H1 (cell line): ENCODE results near the gene CLEC16A. TPM values are rescaled to one million over a fixed set of nuclear protein-coding genes. Genes with fewer than 3 reads are reported as not detected.

Experiments used
- CTCF ChIA-PET: fragments of 300-600 bp; sonication (Branson Sonifier 250); formaldehyde crosslinking; loops from one replicate; lab custom pipeline; 2021; ENCODE audit not compliant: partially characterized antibody; lab: Charles Lee
- POLR2A ChIA-PET: fragments of 300-600 bp; sonication (Branson Sonifier 250); formaldehyde crosslinking; loops from one replicate; lab custom pipeline; 2021; ENCODE audit warnings: inconsistent platforms; ENCODE audit not compliant: partially characterized antibody; lab: Charles Lee
- DNase-seq, 2 experiments: peaks; one replicate each; pipeline versions ENCODE4 v3.0.0 to v3.0.0-alpha.2; 2010 to 2022; ENCODE audit warnings: low spot score in 2 of 2, low read depth in 1 of 2, mixed read lengths in 1 of 2
- FAIRE-seq: peaks from 2 replicates; lab custom pipeline; 2011; peaks lifted over from hg19 to GRCh38; lab: Jason Lieb, UNC
- H2AFZ ChIP-seq: 2 replicates; pipeline ENCODE4 v1.8.1; 2012; ENCODE audit warnings: low read length, inconsistent platforms
- H2AK5ac ChIP-seq: 2 replicates; pipeline ENCODE4 v1.6.1; 2013; ENCODE audit warnings: low read depth, low read length
- H2BK120ac ChIP-seq: replicated peaks from 2 replicates; pipeline ENCODE3; 2013; ENCODE audit warnings: low read depth, low read length, inconsistent platforms
- H2BK12ac ChIP-seq: 2 replicates; pipeline ENCODE4 v1.6.1; 2013; ENCODE audit warnings: low read depth, low read length
- H2BK15ac ChIP-seq: 2 replicates; pipeline ENCODE4 v1.6.1; 2013; ENCODE audit warnings: low read length
- H2BK20ac ChIP-seq: 2 replicates; pipeline ENCODE4 v1.6.1; 2013; ENCODE audit warnings: low read length
- H2BK5ac ChIP-seq: 2 replicates; pipeline ENCODE4 v1.6.1; 2013; ENCODE audit warnings: low read depth, low read length
- H3K14ac ChIP-seq: 2 replicates; pipeline ENCODE4 v1.6.1; 2013; ENCODE audit warnings: inconsistent platforms; ENCODE audit not compliant: insufficient read length
- H3K18ac ChIP-seq: 2 replicates; pipeline ENCODE4 v1.6.1; 2013; ENCODE audit warnings: low read length; ENCODE audit errors: extremely low read depth
- H3K23ac ChIP-seq: 2 replicates; pipeline ENCODE4 v1.6.1; 2013; ENCODE audit warnings: inconsistent platforms; ENCODE audit not compliant: insufficient read length
- H3K23me2 ChIP-seq: 2 replicates; pipeline ENCODE4 v1.6.1; 2013; ENCODE audit warnings: low read depth, low read length
- H3K27ac ChIP-seq: 2 replicates; pipeline ENCODE4 v1.6.1; 2011; ENCODE audit warnings: low read depth, low read length, inconsistent platforms
- H3K27me3 ChIP-seq, 4 experiments: replicated peaks in 1 of 4; 1 replicate in 1 of 4; 2 replicates in 3 of 4; pipeline versions ENCODE4 v1.6.1 to v1.8.1; 2011 to 2013; ENCODE audit warnings: low read length in 3 of 4, mild to moderate bottlenecking in 3 of 4, inconsistent platforms in 2 of 4, mixed read lengths in 2 of 4, moderate library complexity in 1 of 4; ENCODE audit not compliant: control insufficient read depth in 3 of 4, insufficient read depth in 3 of 4; ENCODE audit errors: extremely low read depth in 1 of 4
- H3K36me3 ChIP-seq, 4 experiments: 2 replicates each; pipeline versions ENCODE4 v1.6.1 to v1.8.1; 2011 to 2013; ENCODE audit warnings: mild to moderate bottlenecking in 4 of 4, low read length in 3 of 4, moderate library complexity in 2 of 4, control low read depth in 1 of 4, inconsistent platforms in 1 of 4; ENCODE audit not compliant: insufficient read depth in 4 of 4, control insufficient read depth in 2 of 4
- H3K4ac ChIP-seq: replicated peaks from 2 replicates; pipeline ENCODE3; 2013; ENCODE audit warnings: low read length, low read depth, mixed read lengths, inconsistent platforms; ENCODE audit not compliant: insufficient read length
- H3K4me1 ChIP-seq, 4 experiments: replicated peaks in 1 of 4; 1 replicate in 1 of 4; 2 replicates in 3 of 4; pipeline versions ENCODE4 v1.6.1 to v1.8.1; 2011 to 2013; ENCODE audit warnings: low read length in 3 of 4, inconsistent platforms in 2 of 4, mixed read lengths in 1 of 4; ENCODE audit not compliant: insufficient read depth in 4 of 4, control insufficient read depth in 3 of 4
- H3K4me2 ChIP-seq, 2 experiments: 2 replicates each; pipeline versions ENCODE4 v1.6.1 to v1.8.1; 2011 to 2013; ENCODE audit warnings: low read depth in 2 of 2, low read length in 2 of 2, control low read depth in 1 of 2, inconsistent platforms in 1 of 2, mild to moderate bottlenecking in 1 of 2; ENCODE audit not compliant: insufficient read depth in 1 of 2
- H3K4me3 ChIP-seq, 4 experiments: fragments of 200-600, 300-600 bp in 1 of 4; sonication (generic), shearing (Covaris generic), sonication (Bioruptor Twin) in 1 of 4; 2 replicates each; pipeline versions ENCODE4 v1.5.1 to v1.8.1; 2011 to 2016; ENCODE audit warnings: low read length in 4 of 4, low read depth in 3 of 4, control low read depth in 2 of 4, inconsistent platforms in 2 of 4, mild to moderate bottlenecking in 2 of 4, mixed read lengths in 1 of 4, moderate library complexity in 1 of 4; ENCODE audit not compliant: insufficient read depth in 2 of 4; ENCODE audit errors: extremely low read depth in 1 of 4
- H3K56ac ChIP-seq: replicated peaks from 2 replicates; pipeline ENCODE3; 2013; ENCODE audit warnings: low read depth, mild to moderate bottlenecking, mixed read lengths, low read length, inconsistent platforms; ENCODE audit not compliant: insufficient read length
- H3K79me1 ChIP-seq: 2 replicates; pipeline ENCODE4 v1.6.1; 2013; ENCODE audit warnings: low read depth, low read length, control low read depth
- H3K79me2 ChIP-seq, 2 experiments: 2 replicates each; pipeline versions ENCODE4 v1.6.1 to v1.8.1; 2012 to 2013; ENCODE audit warnings: low read length in 2 of 2, mild to moderate bottlenecking in 2 of 2, inconsistent platforms in 1 of 2; ENCODE audit not compliant: insufficient read depth in 2 of 2, control insufficient read depth in 1 of 2
- H3K9ac ChIP-seq, 4 experiments: replicated peaks in 1 of 4; 1 replicate in 1 of 4; 2 replicates in 3 of 4; pipeline versions ENCODE4 v1.6.1 to v1.8.1; 2011 to 2013; ENCODE audit warnings: low read depth in 3 of 4, low read length in 3 of 4, control low read depth in 2 of 4, mild to moderate bottlenecking in 2 of 4, moderate library complexity in 2 of 4, inconsistent platforms in 1 of 4; ENCODE audit errors: extremely low read depth in 1 of 4
- H3K9me3 ChIP-seq, 2 experiments: 2 replicates each; pipeline versions ENCODE4 v1.6.1 to v1.8.1; 2012 to 2013; ENCODE audit warnings: mild to moderate bottlenecking in 2 of 2, moderate library complexity in 2 of 2, control low read depth in 1 of 2, inconsistent platforms in 1 of 2, low read depth in 1 of 2, low read length in 1 of 2, mixed read lengths in 1 of 2; ENCODE audit not compliant: insufficient read depth in 2 of 2
- H4K20me1 ChIP-seq, 2 experiments: replicated peaks in 1 of 2; 2 replicates each; pipeline versions ENCODE3 to v1.8.1; 2011 to 2013; ENCODE audit warnings: inconsistent platforms in 2 of 2, low read length in 2 of 2, mild to moderate bottlenecking in 1 of 2; ENCODE audit not compliant: insufficient read depth in 2 of 2, control insufficient read depth in 1 of 2
- H4K5ac ChIP-seq: 2 replicates; pipeline ENCODE4 v1.6.1; 2013; ENCODE audit warnings: low read length, low read depth, mixed read lengths, inconsistent platforms; ENCODE audit not compliant: insufficient read length
- H4K8ac ChIP-seq: 2 replicates; pipeline ENCODE4 v1.8.0; 2013; ENCODE audit warnings: mild to moderate bottlenecking, moderate library complexity, low read length, inconsistent platforms; ENCODE audit not compliant: insufficient read depth; ENCODE audit errors: extremely low read depth
- H4K91ac ChIP-seq: replicated peaks from 2 replicates; pipeline ENCODE3; 2013; ENCODE audit warnings: low read length, mixed read lengths, inconsistent platforms; ENCODE audit not compliant: insufficient read length
- BACH1 ChIP-seq: IDR thresholded peaks from 2 replicates; pipeline ENCODE4 v1.6.1; 2012; ENCODE audit warnings: low read length, improper control_type of control experiment
- BCL11A ChIP-seq, 2 experiments: IDR thresholded peaks; one replicate each; pipeline ENCODE4 v1.6.1; 2011; ENCODE audit warnings: low read depth in 2 of 2, low read length in 2 of 2, mild to moderate bottlenecking in 2 of 2
- BRCA1 ChIP-seq: IDR thresholded peaks from 2 replicates; pipeline ENCODE4 v1.6.1; 2012; ENCODE audit warnings: low read depth, low read length, improper control_type of control experiment
- CBX8 ChIP-seq: fragments of 300-800, 300-1000 bp; sonication (generic); IDR thresholded peaks from 2 replicates; pipeline ENCODE4 v1.7.1; 2016; ENCODE audit warnings: low read depth, low read length, borderline replicate concordance
- CEBPB ChIP-seq: IDR thresholded peaks from 2 replicates; pipeline ENCODE4 v1.6.1; 2012; ENCODE audit warnings: low read depth, low read length
- CHD2 ChIP-seq: IDR thresholded peaks from 2 replicates; pipeline ENCODE4 v1.6.1; 2012; ENCODE audit warnings: low read length, improper control_type of control experiment
- EP300 ChIP-seq, 2 experiments: IDR thresholded peaks; 1 replicate in 1 of 2; 2 replicates in 1 of 2; pipeline ENCODE4 v1.6.1; 2011 to 2012; ENCODE audit warnings: low read depth in 2 of 2, low read length in 2 of 2, mild to moderate bottlenecking in 2 of 2, borderline replicate concordance in 1 of 2, inconsistent platforms in 1 of 2, moderate library complexity in 1 of 2
- GABPA ChIP-seq: IDR thresholded peaks from 2 replicates; pipeline ENCODE4 v1.6.1; 2011; ENCODE audit warnings: mild to moderate bottlenecking, low read length, moderate library complexity, borderline replicate concordance; ENCODE audit not compliant: insufficient read depth
- JUND ChIP-seq: IDR thresholded peaks from 2 replicates; pipeline ENCODE4 v1.6.1; 2011; ENCODE audit warnings: mild to moderate bottlenecking, improper control_type of control experiment, low read length
- KDM1A ChIP-seq: fragments of 200-600, 300-600 bp; sonication (generic); IDR thresholded peaks from 2 replicates; pipeline ENCODE4 v1.7.1; 2016; ENCODE audit warnings: mild to moderate bottlenecking, low read length, borderline replicate concordance
- KDM5A ChIP-seq: fragments of 200-600 bp; IDR thresholded peaks from 2 replicates; pipeline ENCODE4 v1.7.1; 2012; ENCODE audit warnings: mild to moderate bottlenecking, low read length, inconsistent platforms, mixed read lengths
- MAX ChIP-seq: IDR thresholded peaks from 2 replicates; pipeline ENCODE4 v1.6.1; 2012; ENCODE audit warnings: inconsistent platforms
- NRF1 ChIP-seq: IDR thresholded peaks from 2 replicates; pipeline ENCODE4 v1.6.1; 2011; ENCODE audit warnings: mild to moderate bottlenecking, low read depth, low read length, improper control_type of control experiment
- POLR2A ChIP-seq, 2 experiments: IDR thresholded peaks; 1 replicate in 1 of 2; 2 replicates in 1 of 2; pipeline ENCODE4 v1.6.1; 2011; ENCODE audit warnings: low read depth in 2 of 2, low read length in 2 of 2, mild to moderate bottlenecking in 2 of 2; ENCODE audit errors: control extremely low read depth in 1 of 2
- SP2 ChIP-seq: IDR thresholded peaks from 2 replicates; pipeline ENCODE4 v1.6.1; 2012; ENCODE audit warnings: mild to moderate bottlenecking, low read length, inconsistent platforms
- SP4 ChIP-seq: IDR thresholded peaks from 2 replicates; pipeline ENCODE4 v1.6.1; 2012; ENCODE audit warnings: low read length, inconsistent platforms
- WGBS, 2 experiments: shearing (Covaris generic) in 1 of 2; methylation state at CpG; one replicate each; pipeline versions ENCODE4 v1.1.6 to v1.1.7; 2013 to 2015; ENCODE audit warnings: low lambda C conversion rate in 2 of 2, mixed read lengths in 2 of 2, inconsistent platforms in 1 of 2, low coverage in 1 of 2, missing lambda C conversion rate in 1 of 2; ENCODE audit not compliant: insufficient replicate concordance in 2 of 2, insufficient coverage in 1 of 2, insufficient read length in 1 of 2; ENCODE audit errors: extremely low coverage in 1 of 2, missing lambda C conversion rate in 1 of 2; 5-methylcytosine and 5-hydroxymethylcytosine counted together
- polyA plus RNA-seq, 7 experiments: library from polyadenylated mRNA; depleted of rRNA in 3 of 7; stranded (reverse) in 5 of 7; unstranded in 2 of 7; fragments of >200 nt in 5 of 7; fragments of 200-250 nt in 2 of 7; gene quantifications; 1 replicate in 5 of 7; 2 replicates in 1 of 7; 4 replicates in 1 of 7; pipeline versions ENCODE4 v1.2.1 to v1.2.3, GENCODE V29; 2011 to 2013; ENCODE audit warnings: missing spikeins in 2 of 7, mixed read lengths in 2 of 7
- total RNA-seq: library from RNA; stranded (reverse); fragmentation: NEBNext Ultra II Directional; extraction: Animal tissue kit (Norgen Biotek cat#: 25700); gene quantifications from 2 replicates; pipeline ENCODE4 v1.2.1, GENCODE V29; 2021

Gene CLEC16A
- total and polyA plus RNA-seq, 2 of the 8 experiments (the other 6 are each of a cell fraction or from before 2014, with no cell fraction given): 7.6 to 19.3 TPM

DNA sequence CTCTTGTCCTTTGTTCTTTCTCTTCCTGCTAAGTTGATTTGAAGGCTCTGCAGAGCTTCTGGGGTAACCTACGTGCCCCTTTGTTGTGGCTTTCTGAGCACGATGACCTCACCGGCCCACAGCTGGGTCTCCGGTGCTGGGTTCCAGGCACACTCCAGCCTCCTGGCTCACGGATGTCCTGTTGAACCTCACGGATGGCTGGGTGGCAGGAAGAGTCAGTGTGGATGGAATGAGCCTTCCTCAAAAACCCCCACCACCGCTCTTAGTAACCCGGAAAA lies 195.7 kb downstream of the CLEC16A start:
- H3K4me1 ChIP-seq: peaks cover 0 to 3% (median 2%) of the 10 kb centered on the region in 4 experiments; a peak in 5 of 7 replicates
- H3K9ac ChIP-seq: no peak overlapping the region
- no peak overlapping the region for H3K4ac ChIP-seq
- no peak overlapping the region for H2BK12ac ChIP-seq
- no peak overlapping the region for H2BK20ac ChIP-seq
- H3K56ac ChIP-seq: no peak overlapping the region
- H4K5ac ChIP-seq: no peak overlapping the region
- H2BK120ac ChIP-seq: no peak overlapping the region
- FAIRE-seq: no peak
- H3K4me3 ChIP-seq: no peak overlapping the region
- H3K9me3 ChIP-seq: no peaks in the 10 kb centered on the region
- no peaks in the 10 kb centered on the region for H3K36me3 ChIP-seq
- H3K27ac ChIP-seq: no peak overlapping the region
- peaks cover 0 to 2% of the 10 kb centered on the region in 2 experiments for H4K20me1 ChIP-seq
- H2BK5ac ChIP-seq: no peak overlapping the region
- no peaks in the 10 kb centered on the region for H3K79me1 ChIP-seq
- H4K8ac ChIP-seq: no peak overlapping the region
- no peak overlapping the region for H3K23ac ChIP-seq
- no peak overlapping the region for H2AK5ac ChIP-seq
- DNase-seq: no peak
- no peak overlapping the region for H3K4me2 ChIP-seq
- 84% methylated on average over 8 of the region's 8 CpGs; no CpG with 5 or more reads in 1 of the 2 experiments for WGBS, 2 experiments
- no peak overlapping the region for H4K91ac ChIP-seq
- H2BK15ac ChIP-seq: no peak overlapping the region
- ChIA-PET POLR2A (interaction anchor here (1.4 kb wide), 1 partner anchor 7 kb away, joined by 4 read pairs; no protein-coding TSS in a partner anchor), CTCF (interaction anchor here (2.1 kb wide), 1 partner anchor 11 kb away, joined by 6 read pairs; no protein-coding TSS in a partner anchor)
- H3K23me2 ChIP-seq: no peaks in the 10 kb centered on the region; the same call in 1 of the 2 replicates
- no peak overlapping the region for H2AFZ ChIP-seq
- H3K18ac ChIP-seq: no peak overlapping the region
- no peak overlapping the region for H3K14ac ChIP-seq
- no peaks in the 10 kb centered on the region for H3K79me2 ChIP-seq
- H3K27me3 ChIP-seq: no peaks in the 10 kb centered on the region
- TF ChIP-seq NRF1 (no peak), EP300 (IDR thresholded peaks at IDR 0.05; ENCODE audit: borderline replicate concordance in 1 of 2, low read depth in 2 of 2, low read length in 2 of 2) (no peak), MAX (no peak), CBX8 (no peak), BRCA1 (no peak), CEBPB (no peak), KDM5A (no peak), POLR2A (IDR thresholded peaks at IDR 0.05; ENCODE audit: control extremely low read depth in 1 of 2, low read depth in 2 of 2, low read length in 2 of 2) (no peak), BACH1 (no peak), SP2 (no peak), JUND (no peak), SP4 (no peak), CHD2 (no peak), BCL11A (IDR thresholded peaks at IDR 0.05; ENCODE audit: low read depth in 2 of 2, low read length in 2 of 2) (no peak), GABPA (no peak), KDM1A (no peak)
